Measurements from ENCODE around the gene NR2C2AP. TPM values are rescaled to one million over a fixed set of nuclear protein-coding genes. Genes with fewer than 3 reads are reported as not detected.
A peak's percentile ranks its signal among the peaks of the same experiment; 100 is the strongest.

NR2C2AP gene
- total and polyA plus RNA-seq, 2 of the 4 experiments (the other 2 are of a cell fraction) = 5.4 to 9.0 TPM

DNA sequence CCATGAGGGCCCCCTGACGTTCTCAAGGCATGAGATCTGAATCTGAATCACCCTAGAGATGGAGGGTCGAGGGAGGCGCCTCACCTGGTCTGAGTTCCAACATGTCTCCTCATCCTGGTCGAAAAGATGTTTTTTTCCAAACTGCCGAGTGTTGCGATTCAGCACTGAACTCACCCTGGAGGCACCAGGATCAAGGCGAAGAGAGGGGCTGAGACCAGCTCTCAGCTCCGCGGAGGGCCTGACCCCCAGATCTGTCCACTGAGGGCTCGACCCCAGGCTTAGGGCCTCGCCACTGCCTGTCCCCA lies 555 bp downstream of the NR2C2AP start:
- dilution Hi-C loops (cut with HindIII; ENCODE audit: low sequenced_read_pairs, unreplicated experiment) = no loop called here
- Histone ChIP-seq H3K4me1 (ENCODE audit: control insufficient read depth, insufficient read depth, low read length) (peaks cover 3% of the 10 kb centered on the region; the same call in 1 of the 2 replicates), H2BK5ac (ENCODE audit: low read depth, low read length, poor library complexity, severe bottlenecking) (no peak overlapping the region), H2BK20ac (ENCODE audit: low read depth, low read length) (no peak overlapping the region), H4K20me1 (ENCODE audit: insufficient read depth, low read length) (no peaks in the 10 kb centered on the region), H3K4me3 (ENCODE audit: insufficient read depth, low read depth, low read length) (peak overlapping the region; percentile 54), H3K23ac (ENCODE audit: low read depth, low read length) (peak overlapping the region; percentile 4; the same call in 1 of the 2 replicates), H3K4me2 (ENCODE audit: low read depth, low read length) (peak overlapping the region; percentile 84), H2AK9ac (replicated peaks; ENCODE audit: low read depth, low read length, poor library complexity) (peak overlapping the region; percentile 95), H3K9me3 (ENCODE audit: control insufficient read depth, insufficient read depth, low read length) (no peaks in the 10 kb centered on the region), H3K27ac (ENCODE audit: insufficient read depth, low read length) (peak overlapping the region; percentile 45; the same call in 1 of the 2 replicates), H2BK120ac (ENCODE audit: low read depth, low read length) (no peak overlapping the region), H2AK5ac (ENCODE audit: low read depth, low read length) (peak overlapping the region; percentile 26), H3K56ac (ENCODE audit: extremely low read depth, insufficient read depth, low read length) (no peak overlapping the region; the same call in 1 of the 2 replicates), H3K9ac (ENCODE audit: low read depth, low read length) (peak overlapping the region; percentile 69), H2BK15ac (ENCODE audit: low read depth, low read length) (no peak overlapping the region), H4K91ac (ENCODE audit: insufficient read depth, low read depth, low read length) (peak overlapping the region; percentile 29; the same call in 1 of the 2 replicates), H4K8ac (ENCODE audit: low read depth in 2 of 2, low read length in 2 of 2) (peak overlapping the region; percentile 69; a peak in 3 of 4 replicates), H3K36me3 (ENCODE audit: control insufficient read depth, insufficient read depth, low read length) (peaks cover 30% of the 10 kb centered on the region), H4K5ac (ENCODE audit: low read depth, low read length) (0 out of 2 replicates have a peak overlapping the region, but pooled peaks have one; percentile 18), H3K4ac (ENCODE audit: low read depth, low read length) (peak overlapping the region; percentile 79), H3K9me1 (ENCODE audit: insufficient read depth, low read length) (0 out of 2 replicates have a peak, but pooled peaks cover 5% of the 10 kb centered on the region), H3K27me3 (ENCODE audit: control insufficient read depth, insufficient read depth, low read length) (peaks cover 10% of the 10 kb centered on the region; the same call in 1 of the 2 replicates), H3K14ac (replicated peaks; ENCODE audit: low read depth, low read length) (peak overlapping the region; percentile 30), H3K18ac (ENCODE audit: low read depth, low read length) (no peak overlapping the region), H2AFZ (replicated peaks; ENCODE audit: low read length, poor library complexity) (peak overlapping the region; percentile 90), H3K79me1 (ENCODE audit: low read depth in 1 of 2, low read length in 2 of 2) (peaks cover 5 to 21% of the 10 kb centered on the region in 2 experiments)
- ATAC-seq (ENCODE audit: low read depth) (no peak), DNase-seq (no peak)
- ChIA-PET CTCF (interaction anchor here (0.6 to 1.0 kb wide), 3 partner anchors 15 to 27 kb away, joined by 3 read pairs; no protein-coding TSS in a partner anchor), POLR2A (ENCODE audit: unreplicated experiment) (interaction anchor here (0.6 to 1.0 kb wide), 3 partner anchors 8 to 119 kb away, joined by 3 to 6 read pairs (median 5); no protein-coding TSS in a partner anchor)
- WGBS, 2 experiments (ENCODE audit: extremely low coverage in 2 of 2, insufficient read length in 1 of 2) = 14% methylated on average over 8 of the region's 11 CpGs; no CpG with 5 or more reads in 1 of the 2 experiments
- intact Hi-C loops (cut with micrococcal nuclease) = no loop called here
- no TSS peak for BruUV-seq (replicated peaks)
- no peak for TF ChIP-seq MAZ (IDR thresholded peaks at IDR 0.05; ENCODE audit: borderline replicate concordance, low read depth, low read length)
- TF ChIP-seq, protein P1, sequence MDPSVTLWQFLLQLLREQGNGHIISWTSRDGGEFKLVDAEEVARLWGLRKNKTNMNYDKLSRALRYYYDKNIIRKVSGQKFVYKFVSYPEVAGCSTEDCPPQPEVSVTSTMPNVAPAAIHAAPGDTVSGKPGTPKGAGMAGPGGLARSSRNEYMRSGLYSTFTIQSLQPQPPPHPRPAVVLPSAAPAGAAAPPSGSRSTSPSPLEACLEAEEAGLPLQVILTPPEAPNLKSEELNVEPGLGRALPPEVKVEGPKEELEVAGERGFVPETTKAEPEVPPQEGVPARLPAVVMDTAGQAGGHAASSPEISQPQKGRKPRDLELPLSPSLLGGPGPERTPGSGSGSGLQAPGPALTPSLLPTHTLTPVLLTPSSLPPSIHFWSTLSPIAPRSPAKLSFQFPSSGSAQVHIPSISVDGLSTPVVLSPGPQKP (IDR thresholded peaks at IDR 0.05; ENCODE audit: borderline replicate concordance, low read depth, low read length) = no peak
- TF ChIP-seq MXI1 (IDR thresholded peaks at IDR 0.05; ENCODE audit: borderline replicate concordance, low read depth, low read length) = no peak
- no peak for TF ChIP-seq FOS (IDR thresholded peaks at IDR 0.05; ENCODE audit: low read depth, low read length)
- TF ChIP-seq, protein P2, sequence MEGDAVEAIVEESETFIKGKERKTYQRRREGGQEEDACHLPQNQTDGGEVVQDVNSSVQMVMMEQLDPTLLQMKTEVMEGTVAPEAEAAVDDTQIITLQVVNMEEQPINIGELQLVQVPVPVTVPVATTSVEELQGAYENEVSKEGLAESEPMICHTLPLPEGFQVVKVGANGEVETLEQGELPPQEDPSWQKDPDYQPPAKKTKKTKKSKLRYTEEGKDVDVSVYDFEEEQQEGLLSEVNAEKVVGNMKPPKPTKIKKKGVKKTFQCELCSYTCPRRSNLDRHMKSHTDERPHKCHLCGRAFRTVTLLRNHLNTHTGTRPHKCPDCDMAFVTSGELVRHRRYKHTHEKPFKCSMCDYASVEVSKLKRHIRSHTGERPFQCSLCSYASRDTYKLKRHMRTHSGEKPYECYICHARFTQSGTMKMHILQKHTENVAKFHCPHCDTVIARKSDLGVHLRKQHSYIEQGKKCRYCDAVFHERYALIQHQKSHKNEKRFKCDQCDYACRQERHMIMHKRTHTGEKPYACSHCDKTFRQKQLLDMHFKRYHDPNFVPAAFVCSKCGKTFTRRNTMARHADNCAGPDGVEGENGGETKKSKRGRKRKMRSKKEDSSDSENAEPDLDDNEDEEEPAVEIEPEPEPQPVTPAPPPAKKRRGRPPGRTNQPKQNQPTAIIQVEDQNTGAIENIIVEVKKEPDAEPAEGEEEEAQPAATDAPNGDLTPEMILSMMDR (conservative IDR thresholded peaks at IDR 0.05; ENCODE audit: low read depth, low read length) = no peak
- TF ChIP-seq RCOR1 (IDR thresholded peaks at IDR 0.05; ENCODE audit: insufficient replicate concordance, low read length) = no peak
- TF ChIP-seq RFX5 (IDR thresholded peaks at IDR 0.05; ENCODE audit: low read depth, low read length) = no peak
- no peak for TF ChIP-seq CEBPB (IDR thresholded peaks at IDR 0.05; ENCODE audit: low read depth, low read length)
- TF ChIP-seq NFE2L2 (IDR thresholded peaks at IDR 0.05; ENCODE audit: low read depth, low read length) = no peak
- TF ChIP-seq CHD1 (IDR thresholded peaks at IDR 0.05; ENCODE audit: low read depth, low read length) = no peak
- TF ChIP-seq POLR2A (IDR thresholded peaks at IDR 0.05; ENCODE audit: low read depth, low read length) = no peak
- TF ChIP-seq BHLHE40 (IDR thresholded peaks at IDR 0.05; ENCODE audit: low read depth, low read length) = no peak
- no peak for TF ChIP-seq RAD21 (IDR thresholded peaks at IDR 0.05; ENCODE audit: low read length)
- TF ChIP-seq MAFK (IDR thresholded peaks at IDR 0.05; ENCODE audit: low read depth, low read length) = no peak
- TF ChIP-seq, protein P3, sequence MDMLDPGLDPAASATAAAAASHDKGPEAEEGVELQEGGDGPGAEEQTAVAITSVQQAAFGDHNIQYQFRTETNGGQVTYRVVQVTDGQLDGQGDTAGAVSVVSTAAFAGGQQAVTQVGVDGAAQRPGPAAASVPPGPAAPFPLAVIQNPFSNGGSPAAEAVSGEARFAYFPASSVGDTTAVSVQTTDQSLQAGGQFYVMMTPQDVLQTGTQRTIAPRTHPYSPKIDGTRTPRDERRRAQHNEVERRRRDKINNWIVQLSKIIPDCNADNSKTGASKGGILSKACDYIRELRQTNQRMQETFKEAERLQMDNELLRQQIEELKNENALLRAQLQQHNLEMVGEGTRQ (IDR thresholded peaks at IDR 0.05; ENCODE audit: low read depth, low read length) = no peak
- TF ChIP-seq SMC3 (IDR thresholded peaks at IDR 0.05; ENCODE audit: low read depth, low read length) = no peak
- in situ Hi-C loops (cut with MboI; ENCODE audit: low sequenced_read_pairs) = no loop called here

Measured in IMR-90 (cell line).